Stimulated activated CD8-positive, alpha-beta memory T cell treated with anti-CD3 and anti-CD28 coated beads, Interleukin-4, amount 100 ng/mL, for 1 hour (primary cell): Measurements from ENCODE around the gene SYT13.

Experiments
- DNase-seq, 2 donors: peaks; one replicate each; pipeline ENCODE4 v3.0.0-alpha.2; 2020; ENCODE audit warnings: low read depth in 2 of 2, low spot score in 1 of 2

SYT13 gene, protein sequence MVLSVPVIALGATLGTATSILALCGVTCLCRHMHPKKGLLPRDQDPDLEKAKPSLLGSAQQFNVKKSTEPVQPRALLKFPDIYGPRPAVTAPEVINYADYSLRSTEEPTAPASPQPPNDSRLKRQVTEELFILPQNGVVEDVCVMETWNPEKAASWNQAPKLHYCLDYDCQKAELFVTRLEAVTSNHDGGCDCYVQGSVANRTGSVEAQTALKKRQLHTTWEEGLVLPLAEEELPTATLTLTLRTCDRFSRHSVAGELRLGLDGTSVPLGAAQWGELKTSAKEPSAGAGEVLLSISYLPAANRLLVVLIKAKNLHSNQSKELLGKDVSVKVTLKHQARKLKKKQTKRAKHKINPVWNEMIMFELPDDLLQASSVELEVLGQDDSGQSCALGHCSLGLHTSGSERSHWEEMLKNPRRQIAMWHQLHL

DNA sequence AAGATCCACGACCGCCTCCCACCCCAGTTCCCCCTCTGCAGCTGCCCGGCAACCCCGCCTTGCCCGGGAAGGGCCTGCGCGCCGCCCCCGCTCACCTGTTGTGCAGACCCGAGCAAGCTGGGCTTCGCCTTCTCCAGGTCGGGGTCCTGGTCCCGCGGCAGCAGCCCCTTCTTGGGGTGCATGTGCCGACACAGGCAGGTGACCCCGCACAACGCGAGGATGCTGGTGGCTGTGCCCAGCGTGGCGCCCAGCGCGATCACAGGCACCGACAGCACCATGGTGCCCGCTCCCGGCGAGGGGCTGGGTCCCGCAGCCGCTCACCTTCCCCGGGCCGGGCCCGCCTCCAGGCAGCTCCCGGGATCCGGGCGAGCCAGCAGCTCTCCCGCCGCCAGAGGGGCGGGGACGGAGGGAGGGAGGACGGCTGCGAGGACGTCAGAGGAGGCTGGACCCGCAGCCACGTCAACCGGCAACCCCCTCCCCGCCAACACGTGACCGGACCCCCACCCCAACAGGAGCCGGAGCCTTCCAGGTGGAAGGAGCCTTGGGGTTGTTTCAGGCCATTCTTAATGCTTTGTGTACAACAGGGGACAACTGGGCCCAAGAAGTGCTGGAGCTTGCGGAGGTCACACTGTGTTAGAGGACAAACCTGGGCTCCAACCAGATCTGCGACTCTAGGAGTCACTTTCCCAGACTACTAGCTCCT is at the start of gene SYT13:
SYT13 (minus strand) TSS at position 412 of the 703 bp plus-strand sequence; CDS start at position 278, 134 bp downstream.
- no peak for DNase-seq

DNA sequence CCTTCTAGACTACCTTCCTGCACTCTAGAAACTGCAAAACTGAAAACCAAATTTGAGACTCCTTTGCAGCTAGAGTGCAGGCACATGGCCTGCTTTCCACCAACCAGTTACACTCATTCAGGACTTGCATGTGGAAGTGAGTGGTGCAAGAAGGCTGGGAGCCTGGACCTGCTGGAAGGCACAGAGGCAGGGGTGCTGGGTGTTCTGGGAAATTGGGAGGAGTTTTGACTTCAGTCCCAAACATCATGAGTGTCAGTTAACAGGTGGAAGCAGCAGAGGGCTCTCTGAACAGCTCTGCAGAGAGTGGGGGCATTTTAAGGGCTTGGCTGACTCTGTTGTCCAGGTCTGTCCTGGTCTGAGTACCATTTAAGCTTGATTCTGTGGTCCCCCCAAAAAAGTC is 49.3 kb upstream of the SYT13 start:
- DNase-seq: no peak

DNA sequence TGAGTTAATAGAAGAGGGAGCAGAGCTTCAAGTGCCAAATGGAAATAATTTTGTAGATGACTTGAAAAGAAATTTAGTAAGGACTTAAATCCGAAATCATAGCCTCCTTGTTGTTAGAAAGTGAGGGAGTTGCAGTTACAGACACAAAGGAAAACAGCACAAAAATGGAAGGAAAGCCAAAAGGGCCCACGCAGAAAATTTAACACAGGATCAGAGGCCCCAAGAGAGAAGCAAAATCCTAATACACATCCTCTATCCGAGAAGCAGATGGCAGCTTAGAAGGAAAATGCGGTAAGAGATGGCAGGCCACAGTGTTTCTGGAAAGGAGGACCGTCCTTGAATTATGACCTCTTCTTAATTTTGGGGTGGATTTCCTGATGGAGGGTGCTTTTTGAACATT is 48.7 kb upstream of the SYT13 start:
- no peak for DNase-seq

DNA sequence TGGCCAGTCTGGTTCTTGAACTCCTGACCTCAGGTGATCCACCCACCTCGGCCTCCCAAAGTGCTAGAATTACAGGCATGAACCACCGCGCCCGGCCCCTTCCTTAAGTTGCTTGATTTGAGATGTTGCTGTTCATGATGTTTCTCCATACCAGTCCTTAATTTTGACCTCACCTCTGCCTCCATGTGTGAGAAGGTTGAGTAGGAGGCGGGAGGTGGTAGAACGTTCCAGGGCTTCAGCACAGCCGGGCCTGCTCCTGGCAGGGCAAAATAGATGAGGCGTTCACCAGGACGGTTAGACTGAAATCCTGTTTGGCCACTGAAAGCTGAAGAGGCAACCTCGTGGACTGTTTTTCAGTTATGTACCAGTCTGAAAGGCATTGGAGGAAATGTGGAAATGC is 48.3 kb upstream of the SYT13 start:
- DNase-seq: no peak

DNA sequence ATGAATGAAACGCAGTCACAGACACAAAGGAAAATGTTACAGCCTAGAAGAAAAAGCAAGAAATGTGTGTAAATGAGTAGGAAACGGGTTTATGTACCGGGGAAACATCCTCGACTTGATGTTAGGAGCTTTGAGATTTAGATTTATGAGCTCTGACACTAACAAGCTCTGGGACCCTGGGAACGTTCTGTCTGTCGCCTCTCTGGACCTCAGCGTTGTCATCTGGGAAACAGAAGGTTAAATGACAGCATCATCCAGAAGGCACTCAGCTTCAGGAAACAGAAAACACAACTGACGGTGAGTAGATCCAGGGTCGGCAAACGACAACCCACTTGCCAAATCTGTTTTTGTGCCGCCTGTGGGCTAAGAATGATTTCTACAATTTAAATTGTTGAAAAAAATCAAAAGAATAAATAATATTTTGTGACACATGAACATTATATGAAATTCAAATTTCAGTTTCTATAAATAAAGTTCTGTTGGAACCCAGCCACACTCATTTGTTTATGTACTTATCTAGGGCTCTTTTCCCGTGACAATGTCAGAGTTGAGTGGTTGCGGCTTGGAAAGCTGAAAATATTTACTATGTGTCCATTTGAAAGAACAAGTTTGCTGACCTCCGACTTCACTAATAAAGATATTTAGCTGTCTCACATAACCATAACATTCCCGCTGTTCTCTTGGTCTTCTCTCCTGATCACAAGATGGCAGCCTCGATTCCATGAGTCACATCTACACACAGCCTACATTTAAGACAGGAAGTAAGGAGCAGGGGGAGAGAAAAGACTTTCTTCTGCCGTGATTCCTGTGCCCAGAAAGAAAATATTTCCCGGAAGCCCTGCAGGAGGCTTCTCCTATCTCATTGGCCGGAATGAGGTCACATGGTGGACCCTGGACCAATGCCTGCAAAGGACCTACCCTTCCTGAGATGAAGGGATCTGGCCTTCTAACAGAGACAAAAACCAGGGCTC is 47.1 kb upstream of the SYT13 start:
- DNase-seq: no peak

DNA sequence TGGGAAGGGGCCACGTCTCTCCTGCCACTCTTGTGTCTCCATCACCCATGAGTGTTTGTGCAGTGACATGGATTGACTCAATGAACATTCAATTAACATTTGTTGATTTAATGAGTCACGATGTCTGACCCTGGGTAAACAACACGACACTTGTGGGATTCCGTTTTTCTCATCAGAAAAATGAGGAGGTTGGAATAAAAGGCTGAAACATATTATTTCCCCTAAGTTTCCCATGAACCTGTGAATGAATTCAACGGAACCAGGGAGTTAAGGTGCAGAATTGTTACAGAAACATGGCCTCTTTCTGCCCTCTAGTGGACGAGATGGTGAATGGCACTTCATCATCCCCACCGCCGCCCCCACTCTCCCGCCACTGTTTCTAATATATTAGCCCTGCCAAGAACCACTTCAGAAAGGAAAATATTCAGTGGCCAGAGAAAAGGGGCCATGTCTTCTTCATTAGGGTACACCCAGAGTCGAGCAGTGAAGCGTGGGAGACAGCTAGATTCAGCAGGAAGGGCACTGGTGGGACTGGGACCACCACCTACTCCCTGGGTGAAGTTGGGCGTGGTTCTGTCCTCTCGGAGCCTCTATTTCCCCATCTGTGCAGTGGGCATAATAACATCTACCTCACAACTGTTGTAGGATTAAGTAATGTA is 46.3 kb upstream of the SYT13 start:
- no peak for DNase-seq

DNA sequence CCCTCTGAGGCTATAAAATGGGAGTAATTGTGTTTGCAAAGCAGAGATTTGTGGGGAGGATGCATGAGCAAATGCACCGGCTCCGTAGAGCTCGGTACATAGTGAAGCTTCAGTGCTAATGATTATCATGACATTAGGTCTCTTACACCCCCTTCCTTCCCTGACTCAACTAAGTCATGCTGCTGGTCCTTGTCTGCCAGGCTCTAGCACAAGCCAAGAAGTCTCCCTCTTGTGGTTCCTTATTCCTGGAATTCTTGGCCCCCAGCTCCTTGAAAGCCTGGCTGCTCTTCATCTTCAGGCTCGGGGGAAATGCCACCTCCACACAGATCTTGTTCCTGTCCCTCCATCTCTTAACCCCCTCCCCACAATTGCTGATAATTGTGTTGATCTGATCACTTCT is 45.7 kb upstream of the SYT13 start:
- no peak for DNase-seq

DNA sequence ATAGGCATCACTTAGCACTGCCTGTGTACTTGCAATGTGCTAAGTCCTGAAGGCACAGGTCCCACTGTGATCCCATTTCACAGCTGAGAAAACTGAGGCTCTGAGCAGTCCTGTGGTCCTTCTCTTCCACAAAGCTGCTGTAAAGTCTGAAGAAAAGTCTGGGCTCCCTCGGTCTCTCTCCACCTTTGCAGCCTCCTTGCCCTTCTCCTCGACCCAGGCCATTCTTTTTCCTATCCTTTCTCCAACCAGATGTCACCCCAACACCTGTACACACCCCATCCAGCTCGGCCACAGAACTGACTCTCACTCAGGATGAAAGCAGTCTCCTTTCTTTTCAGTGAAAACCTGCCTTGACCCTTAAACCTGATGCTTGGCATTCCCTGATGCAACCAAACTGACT is 42.6 kb upstream of the SYT13 start:
- DNase-seq: no peak

DNA sequence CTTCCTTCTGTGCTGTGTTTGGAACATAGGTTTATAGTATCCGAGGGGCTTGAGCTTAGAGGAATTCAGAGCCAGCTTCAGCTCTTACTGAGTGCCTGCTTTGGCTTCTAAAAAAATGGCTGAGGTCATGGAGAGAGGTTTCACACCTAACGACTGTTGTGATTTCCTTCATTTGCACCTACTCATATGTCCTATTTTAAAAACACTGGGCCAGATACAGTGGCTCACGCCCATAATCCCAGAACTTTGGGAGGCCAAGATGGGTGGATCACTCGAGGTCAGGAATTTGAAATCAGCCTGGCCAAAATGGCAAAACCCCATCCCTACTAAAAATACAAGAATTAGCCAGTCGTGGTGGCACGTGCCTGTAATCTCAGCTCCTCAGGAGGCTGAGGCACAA is 38.3 kb upstream of the SYT13 start:
- DNase-seq: no peak

DNA sequence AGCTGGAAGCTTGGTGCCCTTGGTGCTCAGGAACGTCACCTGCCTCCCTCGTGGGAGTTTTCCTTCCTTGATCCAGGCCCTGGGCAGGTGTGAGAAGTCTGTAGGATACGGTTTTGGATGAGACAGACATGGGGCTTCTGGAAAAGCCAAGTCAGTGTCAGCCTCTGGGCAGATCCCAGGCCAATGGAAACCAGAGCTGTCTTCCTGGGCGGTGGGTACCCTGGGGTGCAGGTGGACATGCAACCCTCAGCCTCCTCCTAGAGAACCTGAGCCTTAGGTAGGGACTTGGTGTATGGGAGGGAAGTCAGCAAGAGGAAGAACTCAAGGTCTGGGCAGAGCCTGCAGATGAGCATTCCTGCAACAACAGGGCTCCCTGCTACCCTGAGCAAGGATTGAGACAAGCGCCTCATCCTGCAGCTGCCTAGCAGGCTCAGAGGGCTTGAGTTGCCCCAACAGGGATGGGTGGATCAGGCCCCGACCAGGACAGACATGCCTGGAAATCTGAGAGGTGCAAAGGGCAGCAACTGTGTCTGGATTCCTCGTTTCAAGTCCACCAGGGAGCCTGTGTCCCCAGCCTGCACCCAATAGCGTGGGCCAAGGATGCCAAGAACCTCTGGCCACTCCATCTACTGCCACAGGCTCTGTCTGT is 37.6 kb upstream of the SYT13 start:
- DNase-seq: no peak

DNA sequence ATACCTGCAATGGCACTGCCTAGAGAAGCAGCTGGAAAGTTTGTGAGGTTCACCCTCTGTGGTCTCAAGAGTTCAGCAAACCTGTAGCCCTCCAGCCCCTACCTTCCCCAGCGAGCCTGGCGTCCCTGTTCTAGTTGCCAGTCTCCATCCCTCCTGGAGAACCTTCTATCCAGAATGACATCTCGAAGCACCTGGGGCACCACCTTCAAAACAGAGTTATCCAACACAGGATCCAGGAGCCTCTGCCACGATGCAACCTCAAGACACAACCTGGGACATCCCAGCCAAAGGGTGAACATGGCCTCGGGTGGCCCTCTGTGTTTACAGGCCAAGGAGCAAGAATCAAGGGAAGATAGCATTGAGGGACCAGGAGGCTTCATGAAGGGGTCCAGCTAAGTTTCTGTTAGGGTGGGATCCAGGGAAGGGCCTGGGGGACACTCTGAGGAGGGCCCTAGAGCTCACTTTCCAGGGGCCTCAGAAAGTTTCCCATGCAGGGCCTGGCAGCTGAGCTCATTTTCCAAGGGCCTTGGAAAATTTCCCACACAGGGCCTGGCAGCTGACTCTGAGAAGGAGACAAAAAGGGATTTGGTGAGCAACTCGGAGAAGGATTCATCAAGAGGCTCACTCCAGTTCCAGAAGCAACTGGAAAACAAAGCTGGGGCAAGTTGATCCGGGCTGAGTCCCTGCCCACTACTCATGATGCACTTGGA is 36.9 kb upstream of the SYT13 start:
- no peak for DNase-seq

DNA sequence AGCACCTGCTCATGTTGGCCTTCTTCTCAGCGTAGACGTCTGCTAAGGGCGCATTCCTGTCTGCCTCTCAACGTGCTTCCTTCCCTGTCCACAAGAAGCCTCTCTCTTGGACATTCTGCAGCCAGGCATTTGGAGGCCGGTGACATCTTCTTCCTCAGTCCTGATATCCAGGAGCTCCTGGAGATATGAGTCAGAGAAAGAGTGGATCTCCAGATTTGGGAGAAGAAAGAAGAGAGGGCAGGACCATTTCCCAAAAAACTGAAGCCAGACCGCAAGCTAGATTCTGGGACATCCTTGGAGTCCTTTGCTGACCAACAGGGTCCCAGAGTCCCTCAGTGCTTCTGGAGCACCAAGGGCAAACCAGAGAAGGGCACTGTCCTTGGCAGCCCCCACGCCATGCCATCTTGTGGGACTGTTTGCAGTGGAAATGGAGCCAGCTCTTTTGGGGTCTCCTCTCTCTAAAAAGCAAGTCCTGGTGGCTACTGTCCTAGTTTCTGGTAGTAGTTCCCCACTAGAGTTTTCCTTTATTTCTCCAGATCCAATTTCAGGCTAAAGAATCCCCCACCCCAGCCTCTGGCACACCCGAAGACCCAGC is 36.1 kb upstream of the SYT13 start:
- no peak for DNase-seq

DNA sequence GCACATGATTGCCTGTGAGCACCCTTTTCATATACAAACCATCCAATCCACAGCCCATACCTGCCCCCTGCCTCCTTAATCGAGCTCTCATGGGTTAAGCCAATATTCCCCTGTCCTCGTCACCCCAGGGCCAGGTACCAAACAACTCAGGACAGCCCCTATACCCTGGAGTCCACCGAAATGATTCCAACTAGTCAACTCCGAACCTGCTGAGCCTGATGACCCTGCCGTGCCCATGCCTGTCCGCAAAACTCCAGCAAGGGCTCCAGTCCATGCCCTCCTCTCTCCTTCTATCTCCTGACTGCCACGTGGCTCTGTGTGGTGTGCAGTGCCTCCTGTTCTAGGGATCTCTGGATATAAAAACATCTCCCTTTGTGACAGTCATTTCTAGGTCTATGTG is 35.5 kb upstream of the SYT13 start:
- DNase-seq: no peak

DNA sequence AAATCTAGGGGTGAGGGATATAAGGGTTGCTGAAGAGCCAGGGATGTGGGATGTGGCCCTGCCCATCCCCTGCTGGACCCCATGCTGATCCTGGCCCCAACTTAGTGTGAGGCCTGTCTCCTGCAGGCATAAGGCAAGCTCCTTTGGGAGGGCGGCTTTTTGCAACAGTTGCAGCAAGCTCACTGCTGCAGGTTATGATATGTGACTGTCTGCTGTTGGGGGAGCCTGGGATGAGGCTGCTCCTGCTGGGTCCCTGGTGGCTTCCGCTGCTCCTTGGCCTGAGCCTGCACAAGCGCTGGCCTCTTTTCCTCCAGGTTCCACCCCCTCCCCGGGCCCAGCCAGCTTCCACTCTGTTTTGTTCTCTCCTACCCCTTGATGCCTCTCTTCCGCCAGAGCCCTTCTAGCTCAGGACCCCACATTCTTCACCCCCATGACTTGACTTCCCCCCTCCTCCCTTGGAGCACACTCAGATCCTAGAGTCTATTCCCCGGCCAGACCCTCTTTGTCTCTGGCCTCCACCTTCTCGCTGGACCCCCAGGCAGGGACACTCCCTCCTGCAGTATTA is 35.0 kb upstream of the SYT13 start:
- no peak for DNase-seq

DNA sequence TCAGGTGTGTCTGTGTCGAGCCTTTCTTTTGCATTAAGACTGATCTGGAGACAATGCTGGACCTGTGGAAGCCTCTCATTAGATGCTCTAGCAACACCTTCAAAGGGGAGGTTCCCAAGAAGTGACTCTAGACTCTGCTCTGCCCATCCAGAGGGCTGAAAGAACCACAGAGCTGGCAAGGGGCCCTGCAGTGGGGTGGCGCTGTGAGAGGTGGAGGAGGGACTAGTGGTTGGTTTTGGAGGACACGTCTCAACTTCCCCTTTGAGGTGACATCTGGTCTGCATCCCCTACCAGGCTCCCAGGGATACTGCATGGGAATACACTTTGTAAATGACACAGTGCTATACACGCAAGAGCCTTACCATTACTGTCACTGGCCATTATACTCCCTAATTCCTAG is 34.2 kb upstream of the SYT13 start:
- no peak for DNase-seq

DNA sequence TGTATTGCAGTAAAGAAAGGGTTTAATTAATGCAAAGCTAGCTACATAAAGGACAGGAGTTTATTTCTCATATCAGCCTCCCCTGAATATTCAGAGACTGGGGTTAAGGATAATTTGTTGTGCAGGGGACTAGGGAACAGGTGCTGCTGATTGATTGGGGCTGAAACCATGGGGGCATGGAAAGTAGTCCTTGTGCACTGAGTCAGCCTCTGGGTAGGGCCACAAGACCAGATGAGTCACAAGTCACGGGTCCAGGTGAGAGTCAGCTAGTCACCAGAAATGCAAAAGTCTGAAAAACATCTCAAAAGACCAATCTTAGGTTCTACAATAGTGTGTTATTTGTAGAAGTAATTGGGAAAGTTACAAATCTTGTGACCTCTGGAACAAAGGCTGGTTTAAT is 32.9 kb upstream of the SYT13 start:
- DNase-seq: no peak

DNA sequence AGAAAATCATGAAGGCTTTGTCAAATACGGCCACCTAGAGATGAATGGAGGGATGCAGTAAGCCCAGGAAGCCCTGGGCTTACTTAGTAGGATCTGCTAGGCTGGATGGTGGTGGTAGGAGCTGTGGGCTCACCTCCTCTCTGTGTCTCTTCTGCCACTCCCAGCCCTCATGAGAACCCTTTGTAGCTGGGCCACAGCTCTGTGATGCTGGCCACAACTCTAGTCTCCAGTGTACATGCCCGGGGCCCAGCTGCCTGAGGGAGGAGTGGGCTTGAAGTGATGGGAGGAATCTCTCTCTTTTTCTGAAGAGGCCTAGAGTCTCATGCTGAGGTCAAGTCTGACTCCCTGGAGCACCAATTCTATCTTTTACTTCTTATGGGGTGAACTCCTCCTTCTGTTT is 32.4 kb upstream of the SYT13 start:
- DNase-seq: no peak

DNA sequence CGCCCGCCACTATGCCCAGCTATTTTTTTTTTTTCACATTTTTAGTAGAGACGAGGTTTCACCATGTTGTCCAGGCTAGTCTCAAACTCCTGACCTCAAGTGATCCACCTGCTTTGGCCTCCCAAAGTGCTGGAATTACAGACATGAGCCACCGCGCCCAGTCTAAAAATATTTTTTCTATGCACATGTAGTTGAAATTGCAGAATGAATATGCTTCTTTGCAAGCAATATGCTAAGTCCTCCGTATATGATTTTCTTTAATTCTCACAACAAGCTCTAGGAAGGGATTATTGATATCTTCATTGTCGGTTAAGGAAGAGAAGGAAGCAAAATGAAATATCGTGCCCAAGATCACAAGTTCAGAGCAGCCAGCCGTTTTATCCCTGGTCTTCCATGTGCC is 30.1 kb upstream of the SYT13 start:
- no peak for DNase-seq

DNA sequence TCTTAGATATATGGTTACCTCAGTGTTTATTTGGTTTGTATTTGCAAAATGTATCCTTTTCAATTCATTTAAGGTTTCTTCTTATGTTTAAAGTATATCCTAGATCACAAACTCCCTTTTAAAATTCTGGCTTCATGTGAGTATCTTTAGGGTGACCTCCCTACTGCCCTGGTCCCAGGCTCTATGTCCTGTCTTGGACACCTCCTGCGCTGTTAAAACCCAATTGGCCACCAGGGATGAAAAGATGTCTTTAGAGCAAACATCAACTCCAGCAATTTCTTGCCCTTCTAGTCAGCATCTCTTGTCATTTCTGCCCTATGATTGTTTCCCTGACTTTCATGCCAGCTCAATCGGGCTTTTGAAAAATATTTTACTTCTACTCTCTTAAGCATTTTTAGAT is 28.8 kb upstream of the SYT13 start:
- no peak for DNase-seq
